AG10803 (cell line): ENCODE results near the gene TRPC4.
A peak's percentile ranks its signal among the peaks of the same experiment; 100 is the strongest.

ENCODE experiments used
- DNase-seq: peaks from one replicate; pipeline ENCODE4 v3.0.0; 2010; ENCODE audit warnings: low read depth
- H3K4me3 ChIP-seq: 2 replicates; pipeline ENCODE4 v1.5.1; 2011; ENCODE audit warnings: mild to moderate bottlenecking, low read length, control low read depth
- CTCF ChIP-seq: conservative IDR thresholded peaks from 2 replicates; pipeline ENCODE4 v1.5.1; 2011; ENCODE audit warnings: mild to moderate bottlenecking, low read length, control low read depth, inconsistent platforms

The TRPC4 gene

GRCh38 chr13:37617173-37617572 is 252.4 kb downstream of the TRPC4 start:
- peak; percentile 98 for DNase-seq
- no peak overlapping the region for H3K4me3 ChIP-seq
- TF ChIP-seq CTCF: no peak

GRCh38 chr13:37616131-37616530 is 253.4 kb downstream of the TRPC4 start:
- no peak overlapping the region for H3K4me3 ChIP-seq

GRCh38 chr13:37615276-37615675 is 254.3 kb downstream of the TRPC4 start:
- no peak for TF ChIP-seq CTCF
- peak; percentile 34 for DNase-seq
- no peak overlapping the region for H3K4me3 ChIP-seq

More at GRCh38 chr13:37616131-37616530, 253.4 kb downstream of the TRPC4 start:
- peak; percentile 43 for TF ChIP-seq CTCF
- peak; percentile 53 for DNase-seq

GRCh38 chr13:37613638-37614037 is 255.9 kb downstream of the TRPC4 start:
- TF ChIP-seq CTCF: no peak
- no peak overlapping the region for H3K4me3 ChIP-seq
- DNase-seq: no peak

GRCh38 chr13:37613236-37613635 is 256.3 kb downstream of the TRPC4 start:
- no peak for DNase-seq
- no peak overlapping the region for H3K4me3 ChIP-seq
- no peak for TF ChIP-seq CTCF

- DNase-seq: no peak
- TF ChIP-seq CTCF: peak; percentile 64
- H3K4me3 ChIP-seq: no peak overlapping the region
Observed at GRCh38 chr13:37608750-37609339, 260.7 kb downstream of the TRPC4 start.

GRCh38 chr13:37602733-37603381 is 266.7 kb downstream of the TRPC4 start:
- DNase-seq: peak; percentile 52
- no peak overlapping the region for H3K4me3 ChIP-seq
- TF ChIP-seq CTCF: peak; percentile 81
